Adrenal gland (tissue), 12 donors: Measurements from ENCODE around the gene FGF19. TPM values are rescaled to one million over a fixed set of nuclear protein-coding genes. Genes with fewer than 3 reads are reported as not detected.

ENCODE experiments used
- DNase-seq, 7 donors: peaks; one replicate each; pipeline ENCODE4 v3.0.0-alpha.2; 2019 to 2020
- H3K27ac ChIP-seq, 5 donors: fragments of 200-600 bp; sonication (generic) in 4 of 5; 1 replicate in 3 of 5; 2 replicates in 2 of 5; pipeline versions ENCODE4 v1.5.1 to v1.8.0; 2016 to 2020; ENCODE audit warnings: mild to moderate bottlenecking in 1 of 5
- H3K27me3 ChIP-seq: fragments of 200-600 bp; 2 replicates; pipeline ENCODE4 v1.8.0; 2021
- H3K36me3 ChIP-seq, 2 donors: fragments of 200-600 bp; replicated peaks in 1 of 2; 1 replicate in 1 of 2; 2 replicates in 1 of 2; pipeline versions ENCODE4 v1.5.1 to v1.8.0; 2018 to 2022
- H3K4me1 ChIP-seq, 2 donors: fragments of 200-600 bp; replicated peaks in 1 of 2; 1 replicate in 1 of 2; 2 replicates in 1 of 2; pipeline versions ENCODE4 v1.5.1 to v1.8.0; 2018 to 2021
- H3K4me3 ChIP-seq, 4 donors: fragments of 200-600 bp; sonication (generic) in 3 of 4; one replicate each; pipeline ENCODE4 v1.5.1; 2016 to 2018
- H3K9me3 ChIP-seq, 3 donors: fragments of 200-600 bp; sonication (generic) in 1 of 3; replicated peaks in 1 of 3; 1 replicate in 2 of 3; 2 replicates in 1 of 3; pipeline versions ENCODE4 v1.5.1 to v1.8.0; 2016 to 2021
- CTCF ChIP-seq, 6 experiments: fragments of 450-650 bp in 4 of 6; fragments of 200-600 bp in 2 of 6; sonication (generic) in 1 of 6; IDR thresholded peaks; 1 replicate in 5 of 6; 2 replicates in 1 of 6; pipeline versions ENCODE4 v1.5.1 to v1.8.0; 2016 to 2021; ENCODE audit warnings: antibody characterized with exemption in 6 of 6, mild to moderate bottlenecking in 2 of 6, moderate library complexity in 1 of 6
- POLR2A ChIP-seq, 2 donors: fragments of 450-650 bp; IDR thresholded peaks; one replicate each; pipeline ENCODE4 v1.6.1; 2017; ENCODE audit warnings: antibody characterized with exemption in 2 of 2, mild to moderate bottlenecking in 2 of 2, moderate library complexity in 1 of 2
- WGBS, 4 donors: extraction: QIAGEN DNeasy Blood & Tissue Kit in 2 of 4; methylation state at CpG; one replicate each; pipeline versions ENCODE4 v1.1.5 to v1.1.7; 2013 to 2017; 5-methylcytosine and 5-hydroxymethylcytosine counted together
- intact Hi-C, 2 donors: fragments of 100-400 bp; cut with DNase I; formaldehyde crosslinking; loops; one replicate each; pipeline versions ENCODE4 v1.14.1 to v1.15.0; 2022 to 2023
- polyA plus RNA-seq, 3 donors: library from polyadenylated mRNA; stranded (reverse); fragments of 200-250 nt in 2 of 3; fragments of 350-450 nt in 1 of 3; fragmentation: Illumina TruSeq in 1 of 3; extraction: RNeasy Lipid Tissue Mini Kit (QIAGEN cat#74804) in 1 of 3; gene quantifications; one replicate each; pipeline ENCODE4 v1.2.3, GENCODE V29; 2013 to 2014
- total RNA-seq, 9 donors: library from RNA; depleted of rRNA in 4 of 9; stranded (reverse); fragments of >200 nt in 4 of 9; fragments of 120-200 nt in 1 of 9; fragmentation: NEBNext Ultra II Directional in 1 of 9; extraction: Animal tissue kit (Norgen Biotek cat#: 25700) in 1 of 9; gene quantifications; one replicate each; pipeline versions ENCODE4 v1.1.0 to v1.2.4, GENCODE V29; 2013 to 2023
- donor health status: healthy with polysubstance abuse.
- donor health status: Bipolar disorder and iron deficiency.
- donor health status: DM: yes; HTN: yes; CAD: no.
- donor health status: DM: no; HTN: no; CAD: no.
- donor health status: DM: no; HTN: no; CAD: no.
- donor health status: DM: yes; HTN: yes; CAD: no.

Gene FGF19
- total and polyA plus RNA-seq, 12 donors = not detected

- Histone ChIP-seq H3K4me1 (no peaks in the 10 kb centered on the region), H3K36me3 (no peaks in the 10 kb centered on the region), H3K9me3 (no peaks in the 10 kb centered on the region), H3K27me3 (peaks cover 6% of the 10 kb centered on the region), H3K27ac (no peak overlapping the region), H3K4me3 (no peak overlapping the region)
- TF ChIP-seq POLR2A (IDR thresholded peaks at IDR 0.05) (no peak), CTCF (IDR thresholded peaks at IDR 0.05) (no peak)
- DNase-seq = no peak
- 57 to 71% (median 64%) methylated on average over 11 to 28 of the region's 28 CpGs for WGBS, 4 donors
- intact Hi-C loops = no loop called here
Observed at GRCh38 chr11:69711822-69712801, 8.3 kb upstream of the FGF19 start.

GRCh38 chr11:69708736-69709401 lies 5.0 kb upstream of the FGF19 start:
- no peaks in the 10 kb centered on the region for H3K36me3 ChIP-seq
- whole genome bisulfite sequencing, 4 donors = 66 to 73% (median 71%) methylated on average over 9 to 15 of the region's 15 CpGs
- no peak for DNase-seq
- intact Hi-C loops = no loop called here
- H3K4me3 ChIP-seq = no peak overlapping the region
- TF ChIP-seq CTCF (IDR thresholded peaks at IDR 0.05) (no peak), POLR2A (IDR thresholded peaks at IDR 0.05) (no peak)
- H3K27ac ChIP-seq = no peak overlapping the region
- no peaks in the 10 kb centered on the region for H3K9me3 ChIP-seq
- peaks cover 0 to 4% of the 10 kb centered on the region in 2 donors for H3K4me1 ChIP-seq
- H3K27me3 ChIP-seq = peaks cover 34% of the 10 kb centered on the region

- Histone ChIP-seq H3K27me3 (peaks cover 51% of the 10 kb centered on the region), H3K4me3 (no peak overlapping the region), H3K9me3 (no peaks in the 10 kb centered on the region), H3K27ac (no peak overlapping the region), H3K36me3 (no peaks in the 10 kb centered on the region), H3K4me1 (peaks cover 0 to 5% of the 10 kb centered on the region in 2 donors)
- 46 to 54% (median 51%) methylated on average over 7 of the region's 7 CpGs for WGBS, 4 donors
- intact Hi-C loops = no loop called here
- DNase-seq = no peak
- TF ChIP-seq CTCF (IDR thresholded peaks at IDR 0.05) (no peak), POLR2A (IDR thresholded peaks at IDR 0.05) (no peak)
Observed at GRCh38 chr11:69707176-69707575, 3.4 kb upstream of the FGF19 start.
